GM12878 (cell line): ENCODE results near the gene SETD1A. TPM values are rescaled to one million over a fixed set of nuclear protein-coding genes. Genes with fewer than 3 reads are reported as not detected.

Experiments
- ATAC-seq: fragments of 200-7000 bp; cut with Tn5 transposase; 3 replicates; pipeline ENCODE4 v1.9.1; 2020; ENCODE audit warnings: mild to moderate bottlenecking, moderate library complexity
- BruUV-seq: library from RNA; stranded (reverse); fragments of 400-500 nt; replicated peaks from 2 replicates; lab custom pipeline; 2021; lab: Mats Ljungman, UMichigan
- CTCF ChIA-PET: fragments of 300-600 bp; sonication (Branson Sonifier 250); formaldehyde crosslinking; extraction: SDS; loops from one replicate; lab custom pipeline; 2021; ENCODE audit warnings: inconsistent platforms; lab: Yijun Ruan, JAX
- POLR2A ChIA-PET: fragments of 350-600 bp; formaldehyde crosslinking; extraction: SDS; loops from one replicate; lab custom pipeline; 2021; ENCODE audit warnings: inconsistent platforms; lab: Charles Lee
- RAD21 ChIA-PET: fragments of 300-600 bp; sonication (Branson Sonifier 250); formaldehyde crosslinking; loops from one replicate; lab custom pipeline; 2023; ENCODE audit warnings: antibody characterized with exemption; ENCODE audit not compliant: unreplicated experiment; lab: Charles Lee
- SMC1A ChIA-PET: fragments of 300-600 bp; sonication (Branson Sonifier 250); formaldehyde crosslinking; loops from one replicate; lab custom pipeline; 2023; ENCODE audit not compliant: unreplicated experiment, uncharacterized antibody; lab: Charles Lee
- DNase-seq: peaks from one replicate; pipeline ENCODE4 v3.0.0-alpha.2; 2011; ENCODE audit warnings: low read depth, low spot score
- FAIRE-seq: peaks from 3 replicates; lab custom pipeline; 2011; peaks lifted over from hg19 to GRCh38; lab: Jason Lieb, UNC
- H2AFZ ChIP-seq: 2 replicates; pipeline ENCODE4 v1.6.0; 2011; ENCODE audit warnings: low read depth, low read length, control low read depth; ENCODE audit not compliant: control insufficient read depth
- H3K27ac ChIP-seq: 2 replicates; pipeline ENCODE4 v1.5.1; 2011; ENCODE audit warnings: control low read depth; ENCODE audit not compliant: control insufficient read depth, insufficient read depth
- H3K27me3 ChIP-seq, 2 experiments: replicated peaks in 1 of 2; 2 replicates each; pipeline versions ENCODE4 v1.6.0 to v1.6.1; 2011; ENCODE audit warnings: low read length in 1 of 2; ENCODE audit not compliant: control insufficient read depth in 2 of 2, insufficient read depth in 2 of 2
- H3K36me3 ChIP-seq, 2 experiments: 2 replicates each; pipeline ENCODE4 v1.5.1; 2011; ENCODE audit warnings: low read length in 1 of 2; ENCODE audit not compliant: control insufficient read depth in 2 of 2, insufficient read depth in 2 of 2
- H3K4me1 ChIP-seq: 2 replicates; pipeline ENCODE4 v1.6.1; 2011; ENCODE audit warnings: mild to moderate bottlenecking, low read length, moderate library complexity, mixed read lengths; ENCODE audit not compliant: control insufficient read depth, insufficient read depth
- H3K4me2 ChIP-seq: 2 replicates; pipeline ENCODE4 v1.6.0; 2011; ENCODE audit warnings: control low read depth; ENCODE audit not compliant: control insufficient read depth, insufficient read depth
- H3K4me3 ChIP-seq: fragments of 200-600 bp; sonication (generic); 2 replicates; pipeline ENCODE4 v1.5.1; 2016
- H3K79me2 ChIP-seq: 2 replicates; pipeline ENCODE4 v1.6.0; 2011; ENCODE audit warnings: low read length; ENCODE audit not compliant: control insufficient read depth, insufficient read depth
- H3K9ac ChIP-seq: 2 replicates; pipeline ENCODE4 v1.8.0; 2011; ENCODE audit warnings: low read length, control low read depth, mixed read lengths; ENCODE audit not compliant: control insufficient read depth, insufficient read depth
- H3K9me3 ChIP-seq: replicated peaks from 3 replicates; pipeline ENCODE4 v1.5.1; 2011; ENCODE audit warnings: mild to moderate bottlenecking, low read length; ENCODE audit not compliant: control insufficient read depth, insufficient read depth
- H4K20me1 ChIP-seq: 2 replicates; pipeline ENCODE4 v1.6.0; 2011; ENCODE audit not compliant: control insufficient read depth, insufficient read depth
- BRCA1 ChIP-seq: IDR thresholded peaks from 2 replicates; pipeline ENCODE4 v1.6.1; 2011; ENCODE audit warnings: low read depth, low read length, improper control_type of control experiment
- NR2C2 ChIP-seq: IDR thresholded peaks from 2 replicates; pipeline ENCODE4 v1.6.1; 2011; ENCODE audit warnings: borderline replicate concordance, low read depth; ENCODE audit not compliant: control insufficient read depth, insufficient read length
- POLR2A ChIP-seq: IDR thresholded peaks from 2 replicates; pipeline ENCODE4 v1.6.1; 2011; ENCODE audit warnings: low read depth, mild to moderate bottlenecking, low read length
- WGBS: methylation state at CpG from one replicate; pipeline ENCODE4 v1.1.6; 2016; ENCODE audit warnings: low lambda C conversion rate; ENCODE audit not compliant: insufficient replicate concordance, insufficient coverage; ENCODE audit errors: missing lambda C conversion rate; 5-methylcytosine and 5-hydroxymethylcytosine counted together
- in situ Hi-C: fragments of 300-500 bp; cut with MboI; formaldehyde crosslinking; loops from 9 replicates; pipeline ENCODE4 v1.14.3; 2018; ENCODE audit warnings: mixed read lengths
- intact Hi-C: fragments of 100-400 bp; cut with micrococcal nuclease; formaldehyde crosslinking; loops from one replicate; pipeline ENCODE4 v1.14.2; 2022; ENCODE audit not compliant: unreplicated experiment
- polyA plus RNA-seq, 11 experiments: library from polyadenylated mRNA; depleted of rRNA in 4 of 11; unstranded in 6 of 11; stranded (reverse) in 5 of 11; fragments of >200 nt; fragmentation: Nextera tagmentation in 4 of 11; fragmentation: Illumina TruSeq in 1 of 11; extraction: Ambion mirVana in 4 of 11; extraction: Trizol in 1 of 11; gene quantifications; 1 replicate in 1 of 11; 2 replicates in 10 of 11; pipeline versions ENCODE4 v1.2.1 to v1.2.3, GENCODE V29; 2011 to 2016; ENCODE audit warnings: inconsistent platforms in 2 of 11, missing spikeins in 2 of 11, low read depth in 1 of 11
- total RNA-seq, 4 experiments: library from RNA; depleted of rRNA in 3 of 4; stranded (reverse); fragments of >200 nt in 3 of 4; fragmentation: Illumina TruSeq in 1 of 4; extraction: Trizol in 1 of 4; gene quantifications; 2 replicates each; pipeline versions ENCODE4 v1.2.1 to v1.2.3, GENCODE V29; 2013 to 2021

SETD1A gene
- total and polyA plus RNA-seq, 10 of the 15 experiments (the other 5 are each of a cell fraction or from before 2014, with no cell fraction given), result 0.02 to 25.9 (median 4.9) TPM

- peaks cover 15 to 30% of the 10 kb centered on the region in 2 experiments; a peak in 3 of 4 replicates for H3K36me3 ChIP-seq
- no peak for FAIRE-seq
- no peak for TF ChIP-seq NR2C2
- TF ChIP-seq, all 136 proteins: peak for 0
- ChIA-PET RAD21 (no interaction called here), SMC1A (interaction anchor here (1.6 kb wide), 1 partner anchor 454 kb away, joined by 3 read pairs; no protein-coding TSS in a partner anchor), CTCF (no interaction called here), POLR2A (interaction anchor here (0.7 kb wide), 1 partner anchor 485 kb away, joined by 3 read pairs; no protein-coding TSS in a partner anchor)
- Histone ChIP-seq H3K4me3 (no peak overlapping the region), H3K9me3 (no peaks in the 10 kb centered on the region), H3K4me1 (no peaks in the 10 kb centered on the region), H3K79me2 (no peaks in the 10 kb centered on the region), H2AFZ (no peak overlapping the region), H3K4me2 (no peak overlapping the region), H3K27ac (no peak overlapping the region), H3K27me3 (no peaks in the 10 kb centered on the region), H3K9ac (no peak overlapping the region), H4K20me1 (no peaks in the 10 kb centered on the region)
- ATAC-seq (no peak), DNase-seq (no peak)
- BruUV-seq, result no TSS peak
- in situ Hi-C loops (no loop called here), intact Hi-C loops (no loop called here)
- 80% methylated on average over 4 of the region's 4 CpGs for WGBS
These were observed 10.2 kb downstream of the SETD1A start for GRCh38 chr16:30967795-30968194.

- no peak overlapping the region for H3K4me3 ChIP-seq
- intact Hi-C loops, result no loop called here
- no peaks in the 10 kb centered on the region for H3K27me3 ChIP-seq
- ChIA-PET SMC1A (no interaction called here), CTCF (interaction anchor here (0.6 kb wide), 1 partner anchor 462 kb away, joined by 3 read pairs; no protein-coding TSS in a partner anchor), RAD21 (no interaction called here), POLR2A (interaction anchor here (0.6 kb wide), 1 partner anchor 160 kb away, joined by 3 read pairs; no protein-coding TSS in a partner anchor)
- H3K4me1 ChIP-seq, result no peaks in the 10 kb centered on the region
- 96% methylated on average over 19 of the region's 19 CpGs for WGBS
- no peaks in the 10 kb centered on the region for H3K9me3 ChIP-seq
- H2AFZ ChIP-seq, result no peak overlapping the region
- no peak overlapping the region for H3K4me2 ChIP-seq
- no TSS peak for BruUV-seq
- no peaks in the 10 kb centered on the region for H4K20me1 ChIP-seq
- no peak for ATAC-seq
- H3K9ac ChIP-seq, result no peak overlapping the region
- no peak for DNase-seq
- no peak for TF ChIP-seq BRCA1
- TF ChIP-seq POLR2A, result peak; percentile 28; the same call in 1 of the 2 replicates
- in situ Hi-C loops, result no loop called here
- H3K36me3 ChIP-seq, result peaks cover 19 to 28% of the 10 kb centered on the region in 2 experiments; a peak in 3 of 4 replicates
- H3K27ac ChIP-seq, result no peak overlapping the region
- no peak for FAIRE-seq
- H3K79me2 ChIP-seq, result no peaks in the 10 kb centered on the region
These were observed 11.8 kb downstream of the SETD1A start for GRCh38 chr16:30969246-30969842.
